HG03469 (cell line): Measurements from ENCODE around the gene FBLN1.

ENCODE experiments used
- ATAC-seq: cut with Tn5 transposase; IDR thresholded peaks from one replicate; pipeline ENCODE4 v1.9.1; 2021; ENCODE audit warnings: mild to moderate bottlenecking, moderate library complexity, moderate number of reproducible peaks; ENCODE audit not compliant: unreplicated experiment

FBLN1 gene

GRCh38 chr22:45562537-45563361 lies 60.1 kb downstream of the FBLN1 start:
- no peak for ATAC-seq

GRCh38 chr22:45563362-45564040 lies 60.8 kb downstream of the FBLN1 start:
- no peak for ATAC-seq

- ATAC-seq, result no peak
These were observed 61.8 kb downstream of the FBLN1 start for GRCh38 chr22:45564349-45565030.

GRCh38 chr22:45565171-45565570 lies 62.5 kb downstream of the FBLN1 start:
- no peak for ATAC-seq

- no peak for ATAC-seq
These were observed 63.3 kb downstream of the FBLN1 start for GRCh38 chr22:45565973-45566372.

GRCh38 chr22:45568213-45568612 lies 65.5 kb downstream of the FBLN1 start:
- no peak for ATAC-seq

DNA sequence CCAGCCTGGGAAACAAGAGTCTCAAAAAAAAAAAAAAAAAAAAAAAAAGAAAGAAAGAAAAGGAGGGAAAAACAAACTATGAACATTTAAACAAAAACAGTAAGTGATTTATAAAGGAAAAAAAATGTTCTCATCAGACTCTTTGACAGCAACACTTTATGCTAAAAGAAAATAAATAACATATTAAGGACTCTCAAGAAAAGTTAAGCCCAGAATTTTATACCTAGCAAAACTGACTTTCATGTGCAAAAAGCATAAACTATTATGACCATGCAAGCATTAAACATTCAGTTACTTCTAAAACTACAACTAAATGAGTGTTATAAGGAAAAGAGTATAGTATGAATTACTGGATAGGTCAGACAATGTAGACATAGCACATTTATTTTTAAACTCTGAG lies 68.4 kb downstream of the FBLN1 start:
- ATAC-seq, result no peak

- ATAC-seq, result no peak
These were observed 69.8 kb downstream of the FBLN1 start for GRCh38 chr22:45572444-45572843.

DNA sequence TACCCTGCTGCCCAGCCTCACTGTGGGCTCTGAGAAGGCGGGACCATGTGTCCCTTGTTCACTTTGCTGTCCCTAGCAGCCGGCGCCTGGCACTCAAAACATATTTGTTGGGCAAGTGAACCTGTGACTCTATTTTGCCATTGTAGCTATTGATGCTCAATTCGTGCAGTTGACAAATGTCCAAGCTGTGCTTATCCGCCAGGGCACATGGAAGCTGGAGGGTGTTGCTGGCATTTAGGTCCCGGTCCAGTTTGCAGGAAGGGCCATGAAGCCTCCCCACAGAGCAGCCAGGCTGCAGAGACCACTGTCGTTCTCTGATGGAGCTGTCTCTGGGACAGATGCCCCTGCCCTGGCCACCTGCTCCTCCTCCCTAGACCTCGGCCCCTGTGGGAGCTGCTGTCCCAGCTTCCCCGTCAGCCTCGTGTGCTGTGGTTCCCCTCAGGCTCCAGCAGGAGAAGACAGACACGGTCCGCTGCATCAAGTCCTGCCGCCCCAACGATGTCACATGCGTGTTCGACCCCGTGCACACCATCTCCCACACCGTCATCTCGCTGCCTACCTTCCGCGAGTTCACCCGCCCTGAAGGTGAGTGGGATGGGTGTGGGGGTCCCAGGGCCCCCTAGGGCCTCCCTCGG lies 71.5 kb downstream of the FBLN1 start:
- no peak for ATAC-seq

DNA sequence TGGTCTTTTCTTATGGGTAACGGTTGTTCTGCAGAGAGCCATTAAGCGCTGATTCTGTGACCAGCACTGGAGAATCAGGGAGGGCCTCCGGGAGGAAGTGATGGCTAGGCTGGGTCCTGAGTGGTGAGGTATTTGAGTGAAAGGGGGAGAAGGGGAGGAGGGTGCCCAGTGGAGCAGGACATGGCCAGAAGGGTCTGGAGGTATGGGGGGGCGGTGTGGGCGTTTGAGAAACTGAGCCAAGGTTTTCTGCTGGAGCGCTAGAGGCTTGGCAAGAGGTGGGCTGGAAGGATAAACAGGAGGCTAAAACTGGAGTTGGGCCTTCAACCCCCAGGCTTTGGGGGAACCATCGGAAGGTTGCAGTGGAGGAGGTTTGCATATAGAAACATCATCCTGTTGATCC lies 72.5 kb downstream of the FBLN1 start:
- no peak for ATAC-seq

GRCh38 chr22:45575607-45576272 lies 73.1 kb downstream of the FBLN1 start:
- no peak for ATAC-seq

DNA sequence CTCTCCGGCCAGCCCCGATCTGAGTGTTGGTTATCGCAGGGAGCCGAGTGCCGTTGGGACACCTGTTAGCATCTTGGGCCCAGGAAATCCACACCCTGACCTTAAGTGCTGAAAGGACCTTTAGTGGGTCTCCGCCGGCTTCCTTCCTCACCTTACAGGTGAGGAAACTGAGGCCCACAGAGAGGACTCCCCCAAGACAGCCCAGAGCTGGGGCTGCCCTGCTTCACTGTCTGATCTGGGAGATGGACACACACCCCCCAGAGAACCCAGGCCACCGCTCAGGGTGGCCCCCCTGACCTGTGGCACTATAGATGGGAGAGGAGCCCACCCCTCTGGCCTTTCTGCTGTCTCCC lies 73.6 kb downstream of the FBLN1 start:
- ATAC-seq, result no peak

DNA sequence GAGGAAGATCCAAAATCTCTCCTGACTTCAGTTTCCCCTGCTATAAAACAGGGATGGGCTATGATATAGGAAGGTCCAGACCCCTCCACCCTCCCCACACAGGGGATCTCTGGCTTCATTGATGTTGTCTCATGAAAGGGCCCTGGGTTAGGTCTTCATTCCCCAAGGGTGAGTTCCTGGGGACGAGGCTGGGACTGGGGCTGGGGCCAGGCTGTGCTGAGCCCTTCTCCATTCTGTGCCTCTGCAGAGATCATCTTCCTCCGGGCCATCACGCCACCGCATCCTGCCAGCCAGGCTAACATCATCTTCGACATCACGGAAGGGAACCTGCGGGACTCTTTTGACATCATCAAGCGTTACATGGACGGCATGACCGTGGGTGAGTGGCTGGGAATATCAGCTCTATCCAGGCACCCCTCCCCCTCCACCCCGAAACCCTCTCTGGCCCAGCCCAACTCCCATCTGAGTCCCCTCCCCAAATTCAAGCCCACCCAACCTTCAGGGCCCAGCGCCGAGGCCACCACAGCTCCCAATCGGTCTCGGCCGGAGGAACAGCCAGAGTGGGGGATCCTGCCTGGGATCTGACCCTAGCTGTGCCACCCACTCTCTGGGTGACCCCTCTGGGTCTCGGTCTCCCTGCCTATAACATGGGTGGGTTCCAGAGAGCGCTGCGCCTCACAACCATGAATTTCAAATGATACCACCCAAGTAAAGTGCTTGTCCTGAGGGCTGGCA lies 74.2 kb downstream of the FBLN1 start:
- ATAC-seq, result no peak

DNA sequence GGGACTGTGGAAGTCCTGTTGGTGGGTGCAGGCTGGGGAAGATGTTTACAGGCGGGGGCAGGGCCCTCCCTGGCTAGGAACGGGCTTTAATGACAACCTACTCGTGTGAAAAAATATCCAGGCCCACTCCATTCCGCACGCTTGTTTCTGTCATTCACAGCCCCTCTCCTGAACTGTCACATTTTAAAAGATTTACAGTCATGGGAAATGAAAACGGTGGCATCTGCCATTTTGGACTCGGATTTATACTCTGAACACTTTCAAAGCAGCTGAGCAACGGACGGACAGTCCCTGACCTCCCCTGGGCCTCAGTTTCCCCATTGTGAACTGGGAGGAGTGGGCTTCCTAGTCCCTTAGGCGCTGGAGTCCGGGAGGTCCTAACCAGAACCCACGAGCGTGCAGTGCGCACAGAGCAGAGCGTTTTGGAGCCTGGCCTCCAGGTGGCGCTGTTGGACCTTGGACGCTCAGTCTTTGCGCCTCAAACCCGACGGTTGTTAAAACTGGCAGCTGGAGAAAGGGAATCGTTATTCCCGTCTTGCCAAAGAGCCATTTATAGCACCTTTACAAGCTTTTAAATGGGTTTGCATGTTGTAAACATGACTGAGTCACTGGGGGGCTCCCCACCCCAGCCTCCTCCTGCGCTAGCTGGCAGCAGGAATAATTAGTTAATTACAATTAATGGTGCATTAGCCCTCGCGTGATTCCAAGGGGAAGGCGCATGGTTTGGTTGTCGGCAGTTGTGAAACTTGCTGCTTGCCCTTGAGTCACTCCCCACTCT lies 75.3 kb downstream of the FBLN1 start:
- no peak for ATAC-seq

DNA sequence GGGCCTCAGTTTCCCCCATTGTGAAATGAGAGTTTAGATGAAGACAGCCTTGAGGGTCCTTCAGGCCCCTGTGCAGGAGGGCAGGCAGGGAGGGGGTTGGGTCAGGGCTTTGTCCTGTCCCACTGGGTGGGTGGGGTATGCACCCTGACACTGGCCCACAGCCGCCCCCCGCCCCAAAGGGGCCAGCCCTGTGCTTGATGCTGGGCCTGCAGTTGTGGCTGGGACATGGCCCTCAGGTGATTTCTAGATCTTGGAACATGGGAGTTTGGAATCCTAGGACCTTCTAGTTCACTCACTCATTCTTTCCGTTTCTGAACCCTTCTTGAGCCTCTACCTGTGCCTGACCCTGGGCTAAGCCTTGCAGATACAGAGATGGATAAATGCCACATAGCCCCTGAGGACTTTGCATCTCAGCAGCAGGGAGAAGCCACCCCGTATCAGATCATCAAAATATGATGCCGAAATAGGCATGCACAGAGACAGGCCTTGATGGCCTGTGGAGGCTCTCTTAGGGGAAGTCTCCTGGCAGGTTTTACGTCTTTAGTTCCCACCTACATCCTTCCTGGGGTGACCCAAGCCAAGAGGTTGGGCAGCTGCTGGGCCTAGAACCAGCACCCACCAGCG lies 76.0 kb downstream of the FBLN1 start:
- no peak for ATAC-seq

DNA sequence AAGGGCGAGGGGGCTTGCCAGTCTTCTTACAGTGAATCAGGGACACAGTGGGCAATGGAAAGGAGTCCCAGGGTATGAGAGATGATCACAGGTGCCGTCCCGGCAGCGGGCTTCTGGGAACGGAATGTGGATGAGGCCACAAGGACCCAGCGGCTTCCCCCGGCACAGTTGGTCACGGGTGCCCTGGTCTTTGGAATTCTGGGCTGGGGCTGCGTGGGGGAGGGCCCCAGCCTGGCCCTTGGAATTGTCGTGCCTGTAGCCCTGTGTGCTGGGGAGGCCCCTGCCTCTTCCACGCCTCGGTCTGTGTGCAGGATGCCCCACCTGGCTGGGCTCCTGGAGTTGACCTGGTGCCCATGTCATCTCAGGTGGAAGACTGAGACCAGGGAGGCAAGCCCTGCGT lies 76.6 kb downstream of the FBLN1 start:
- ATAC-seq, result no peak

- no peak for ATAC-seq
These were observed 77.4 kb downstream of the FBLN1 start for GRCh38 chr22:45579806-45580725.
